CD4-positive, CD25-positive, alpha-beta regulatory T cell (primary cell): ENCODE results near the gene PTPRE. TPM values are rescaled to one million over a fixed set of nuclear protein-coding genes. Genes with fewer than 3 reads are reported as not detected.

ENCODE experiments used
- ATAC-seq, 2 donors: fragments of 150-1000 bp; cut with Tn5 transposase; one replicate each; pipeline ENCODE4 v1.10.0; 2021; ENCODE audit warnings: low read depth in 2 of 2, moderate number of reproducible peaks in 2 of 2, moderate library complexity in 1 of 2
- DNase-seq, 3 donors: peaks; one replicate each; pipeline versions ENCODE4 v3.0.0 to v3.0.0-alpha.2; 2012 to 2022; ENCODE audit warnings: mixed read lengths in 1 of 3
- H3K27ac ChIP-seq: one replicate; pipeline ENCODE4 v1.7.0; 2013; ENCODE audit warnings: mild to moderate bottlenecking, low read length; ENCODE audit not compliant: insufficient read depth, poor library complexity, severe bottlenecking
- H3K27me3 ChIP-seq: one replicate; pipeline ENCODE4 v1.7.0; 2013; ENCODE audit warnings: low read length; ENCODE audit not compliant: control insufficient read depth, insufficient read depth
- H3K36me3 ChIP-seq: one replicate; pipeline ENCODE4 v1.7.0; 2013; ENCODE audit warnings: mild to moderate bottlenecking, low read length, moderate library complexity; ENCODE audit not compliant: control insufficient read depth, insufficient read depth
- H3K4me1 ChIP-seq: 2 replicates; pipeline ENCODE4 v1.7.0; 2013; ENCODE audit warnings: mild to moderate bottlenecking, low read length; ENCODE audit not compliant: insufficient read depth, control insufficient read depth, poor library complexity, severe bottlenecking
- H3K4me3 ChIP-seq: one replicate; pipeline ENCODE4 v1.7.0; 2013; ENCODE audit warnings: low read depth, mild to moderate bottlenecking, low read length, moderate library complexity
- H3K9me3 ChIP-seq, 2 experiments: 1 replicate in 1 of 2; 2 replicates in 1 of 2; pipeline ENCODE4 v1.7.0; 2013; ENCODE audit warnings: low read length in 2 of 2, mild to moderate bottlenecking in 1 of 2, moderate library complexity in 1 of 2; ENCODE audit not compliant: control insufficient read depth in 2 of 2
- H3K27ac Mint-ChIP-seq, 3 donors: one replicate each; pipeline ENCODE4 v1.8.0; 2020 to 2022; ENCODE audit warnings: mild to moderate bottlenecking in 3 of 3, mixed read lengths in 3 of 3, moderate library complexity in 2 of 3
- H3K27me3 Mint-ChIP-seq: one replicate; pipeline ENCODE4 v1.8.0; 2022; ENCODE audit warnings: mild to moderate bottlenecking, mixed read lengths
- H3K36me3 Mint-ChIP-seq: one replicate; pipeline ENCODE4 v1.8.0; 2020; ENCODE audit warnings: mixed read lengths
- H3K4me1 Mint-ChIP-seq, 4 donors: one replicate each; pipeline ENCODE4 v1.8.0; 2020 to 2022; ENCODE audit warnings: mixed read lengths in 4 of 4, mild to moderate bottlenecking in 1 of 4
- H3K4me3 Mint-ChIP-seq, 4 donors: one replicate each; pipeline ENCODE4 v1.8.0; 2020 to 2022; ENCODE audit warnings: mild to moderate bottlenecking in 4 of 4, mixed read lengths in 4 of 4, moderate library complexity in 3 of 4
- H3K9me3 Mint-ChIP-seq, 7 donors: one replicate each; pipeline ENCODE4 v1.8.0; 2020 to 2022; ENCODE audit warnings: mixed read lengths in 7 of 7, mild to moderate bottlenecking in 3 of 7, moderate library complexity in 2 of 7
- polyA plus RNA-seq, 4 donors: library from polyadenylated mRNA; unstranded; fragments of 300-500 nt; fragmentation: Illumina TruSeq; gene quantifications; one replicate each; pipeline ENCODE4 v1.2.3, GENCODE V29; 2021
- total RNA-seq: library from RNA; stranded (reverse); gene quantifications from one replicate; pipeline ENCODE4 v1.2.3, GENCODE V29; 2022

The PTPRE gene
- total and polyA plus RNA-seq, 5 donors from 2014 or later = 10.0 to 63.9 (median 13.7) TPM

GRCh38 chr10:127951861-127952574 lies 45.1 kb downstream of the PTPRE start:
- Mint-ChIP-seq H3K36me3 (no peaks in the 10 kb centered on the region), H3K4me3 (no peak overlapping the region), H3K4me1 (no peaks in the 10 kb centered on the region), H3K27me3 (peaks cover 17% of the 10 kb centered on the region), H3K27ac (no peak overlapping the region), H3K9me3 (peaks cover 0 to 4% (median 0%) of the 10 kb centered on the region in 7 donors)
- no peak overlapping the region for H3K27ac ChIP-seq
- DNase-seq (no peak), ATAC-seq (no peak)
- no peaks in the 10 kb centered on the region for H3K27me3 ChIP-seq
- H3K36me3 ChIP-seq = no peaks in the 10 kb centered on the region
- H3K9me3 ChIP-seq = no peaks in the 10 kb centered on the region
- no peaks in the 10 kb centered on the region for H3K4me1 ChIP-seq
- no peak overlapping the region for H3K4me3 ChIP-seq

DNA sequence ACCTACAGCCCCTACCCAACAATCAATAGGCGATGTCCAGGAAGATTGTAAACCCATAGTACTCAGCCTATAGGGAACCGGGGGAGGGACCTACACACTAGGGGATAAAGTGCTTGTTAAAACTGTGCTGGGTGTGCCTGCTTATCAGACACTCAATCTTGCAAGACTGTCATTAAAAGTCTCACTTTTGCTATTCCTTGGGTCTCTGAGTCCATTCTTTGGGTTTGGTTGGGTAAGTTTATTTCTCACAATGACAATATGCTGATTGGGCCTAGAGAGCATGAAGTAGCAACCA lies 45.6 kb downstream of the PTPRE start:
- DNase-seq (peak in 1 of 3 donors; percentile 2), ATAC-seq (no peak)
- Mint-ChIP-seq H3K4me3 (no peak overlapping the region), H3K9me3 (peaks cover 0 to 4% (median 0%) of the 10 kb centered on the region in 7 donors), H3K36me3 (no peaks in the 10 kb centered on the region), H3K27ac (no peak overlapping the region), H3K4me1 (no peaks in the 10 kb centered on the region), H3K27me3 (peaks cover 22% of the 10 kb centered on the region)
- no peak overlapping the region for H3K4me3 ChIP-seq
- H3K27me3 ChIP-seq = no peaks in the 10 kb centered on the region
- H3K36me3 ChIP-seq = no peaks in the 10 kb centered on the region
- H3K9me3 ChIP-seq = no peaks in the 10 kb centered on the region
- no peak overlapping the region for H3K27ac ChIP-seq
- H3K4me1 ChIP-seq = no peaks in the 10 kb centered on the region

GRCh38 chr10:127952918-127953317 lies 46.0 kb downstream of the PTPRE start:
- no peaks in the 10 kb centered on the region for H3K27me3 ChIP-seq
- ATAC-seq (no peak), DNase-seq (no peak)
- no peak overlapping the region for H3K4me3 ChIP-seq
- Mint-ChIP-seq H3K9me3 (peaks cover 0 to 4% (median 0%) of the 10 kb centered on the region in 7 donors), H3K4me1 (no peaks in the 10 kb centered on the region), H3K4me3 (no peak overlapping the region), H3K27ac (no peak overlapping the region), H3K27me3 (peaks cover 26% of the 10 kb centered on the region), H3K36me3 (no peaks in the 10 kb centered on the region)
- no peaks in the 10 kb centered on the region for H3K4me1 ChIP-seq
- no peaks in the 10 kb centered on the region for H3K36me3 ChIP-seq
- no peaks in the 10 kb centered on the region for H3K9me3 ChIP-seq
- no peak overlapping the region for H3K27ac ChIP-seq

- Histone ChIP-seq H3K4me1 (no peaks in the 10 kb centered on the region), H3K27me3 (no peaks in the 10 kb centered on the region), H3K27ac (no peak overlapping the region), H3K36me3 (no peaks in the 10 kb centered on the region), H3K4me3 (no peak overlapping the region), H3K9me3 (no peaks in the 10 kb centered on the region)
- peaks cover 26% of the 10 kb centered on the region for H3K27me3 Mint-ChIP-seq
- no peak overlapping the region for H3K27ac Mint-ChIP-seq
- no peaks in the 10 kb centered on the region for H3K36me3 Mint-ChIP-seq
- no peaks in the 10 kb centered on the region for H3K4me1 Mint-ChIP-seq
- no peak overlapping the region for H3K4me3 Mint-ChIP-seq
- DNase-seq (no peak), ATAC-seq (no peak)
- peaks cover 0 to 4% (median 0%) of the 10 kb centered on the region in 7 donors for H3K9me3 Mint-ChIP-seq
Measured at GRCh38 chr10:127953876-127954275, 47.0 kb downstream of the PTPRE start.

DNA sequence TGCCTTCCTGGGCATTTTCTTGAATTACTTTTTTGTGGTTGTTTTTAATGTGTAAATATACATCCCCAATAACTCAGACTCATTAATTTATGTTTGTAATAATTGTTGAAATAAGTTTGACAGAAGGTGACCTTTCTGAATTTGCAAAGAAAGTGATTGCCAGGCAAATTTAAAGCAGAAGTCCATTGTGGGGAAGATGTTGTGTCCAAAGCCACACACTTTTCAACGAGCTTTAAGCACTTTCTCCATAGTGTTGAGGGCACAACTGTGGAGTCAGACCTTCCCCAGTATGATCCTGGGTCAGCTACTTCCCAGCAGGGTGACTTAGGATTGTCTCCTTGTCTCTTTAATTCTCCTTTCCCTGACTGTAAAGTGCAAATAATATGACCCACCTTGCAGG lies 52.5 kb downstream of the PTPRE start:
- Histone ChIP-seq H3K27me3 (peaks cover 1% of the 10 kb centered on the region), H3K27ac (no peak overlapping the region), H3K4me3 (no peak overlapping the region), H3K4me1 (no peaks in the 10 kb centered on the region), H3K36me3 (no peaks in the 10 kb centered on the region), H3K9me3 (no peaks in the 10 kb centered on the region)
- no peak for ATAC-seq
- H3K4me1 Mint-ChIP-seq = peaks cover 0 to 2% (median 0%) of the 10 kb centered on the region in 4 donors
- peaks cover 0 to 4% (median 0%) of the 10 kb centered on the region in 7 donors for H3K9me3 Mint-ChIP-seq
- H3K36me3 Mint-ChIP-seq = no peaks in the 10 kb centered on the region
- H3K27me3 Mint-ChIP-seq = peaks cover 39% of the 10 kb centered on the region
- H3K27ac Mint-ChIP-seq = no peak overlapping the region
- no peak overlapping the region for H3K4me3 Mint-ChIP-seq
- DNase-seq = no peak

DNA sequence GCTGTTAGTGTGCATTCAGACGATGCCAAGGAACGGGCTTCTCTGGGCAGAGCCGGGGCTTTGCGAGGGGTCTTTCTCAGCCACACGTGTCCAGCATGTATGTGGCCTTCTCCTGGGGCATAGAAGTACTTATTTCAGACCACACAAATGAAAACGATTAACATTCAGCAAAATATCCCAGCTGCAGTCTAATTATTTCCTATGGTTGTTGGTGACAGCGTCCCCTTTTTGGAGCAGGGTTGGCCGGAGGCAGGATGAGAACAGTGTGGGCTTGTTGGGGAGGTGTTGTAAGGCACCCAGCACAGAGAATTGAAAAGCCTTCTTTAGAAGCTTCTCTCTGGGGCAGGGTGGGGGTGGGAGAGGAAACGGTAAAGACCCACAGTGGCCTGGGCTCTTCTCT lies 54.2 kb downstream of the PTPRE start:
- Mint-ChIP-seq H3K4me3 (no peak overlapping the region), H3K27me3 (peaks cover 30% of the 10 kb centered on the region), H3K36me3 (no peaks in the 10 kb centered on the region), H3K9me3 (peaks cover 0 to 4% (median 0%) of the 10 kb centered on the region in 7 donors), H3K4me1 (peaks cover 0 to 6% (median 0%) of the 10 kb centered on the region in 4 donors), H3K27ac (peak overlapping the region in 1 of 3 donors; percentile 33)
- no peak for ATAC-seq
- no peaks in the 10 kb centered on the region for H3K9me3 ChIP-seq
- no peak for DNase-seq
- no peaks in the 10 kb centered on the region for H3K4me1 ChIP-seq
- no peak overlapping the region for H3K4me3 ChIP-seq
- H3K27ac ChIP-seq = no peak overlapping the region
- peaks cover 1% of the 10 kb centered on the region for H3K27me3 ChIP-seq
- no peaks in the 10 kb centered on the region for H3K36me3 ChIP-seq

DNA sequence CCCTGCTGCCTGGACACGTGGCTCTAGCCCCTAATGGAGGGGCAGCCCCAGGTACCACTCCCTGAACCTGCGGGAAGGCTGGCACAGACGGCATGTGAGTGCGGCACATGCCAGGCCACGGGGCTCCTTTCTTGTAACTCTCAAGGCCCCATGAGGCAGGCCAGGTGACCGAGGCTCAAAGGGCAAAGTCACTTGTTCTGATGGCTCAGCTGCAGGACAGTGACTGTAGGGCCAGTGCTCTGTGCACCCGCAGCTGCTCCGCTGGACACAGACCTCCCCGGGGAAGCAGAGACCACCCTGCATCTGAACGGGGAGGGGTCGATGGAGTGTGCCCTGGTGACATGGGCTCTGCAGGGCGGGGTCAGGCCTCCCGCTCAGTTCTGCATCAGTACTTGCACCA lies 55.3 kb downstream of the PTPRE start:
- Mint-ChIP-seq H3K4me3 (no peak overlapping the region), H3K4me1 (peaks cover 0 to 6% (median 0%) of the 10 kb centered on the region in 4 donors), H3K27me3 (peaks cover 24% of the 10 kb centered on the region), H3K9me3 (peaks cover 0 to 2% (median 0%) of the 10 kb centered on the region in 7 donors), H3K36me3 (no peaks in the 10 kb centered on the region), H3K27ac (no peak overlapping the region)
- no peaks in the 10 kb centered on the region for H3K9me3 ChIP-seq
- H3K4me3 ChIP-seq = no peak overlapping the region
- DNase-seq = no peak
- no peak overlapping the region for H3K27ac ChIP-seq
- no peaks in the 10 kb centered on the region for H3K36me3 ChIP-seq
- no peaks in the 10 kb centered on the region for H3K4me1 ChIP-seq
- ATAC-seq = no peak
- peaks cover 1% of the 10 kb centered on the region for H3K27me3 ChIP-seq

DNA sequence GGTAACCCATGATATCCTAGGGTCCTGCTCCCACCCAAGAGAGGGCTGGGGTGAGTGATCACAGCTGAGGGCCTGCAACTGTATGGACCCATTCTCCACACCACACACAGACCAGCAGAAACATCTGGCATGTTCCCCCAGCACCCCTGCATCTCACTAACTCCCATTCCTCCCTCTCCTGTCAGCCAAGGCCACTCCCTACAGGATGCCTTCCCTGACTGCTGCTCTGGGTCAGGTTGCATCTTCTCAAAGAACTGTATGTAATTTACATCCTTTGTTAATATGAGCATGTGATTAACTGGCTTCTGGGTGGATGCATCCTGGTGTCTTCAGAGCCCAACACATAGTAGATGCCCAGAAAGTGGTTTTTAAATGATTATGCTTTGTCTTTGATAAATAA lies 56.2 kb downstream of the PTPRE start:
- Histone ChIP-seq H3K4me3 (no peak overlapping the region), H3K36me3 (no peaks in the 10 kb centered on the region), H3K4me1 (no peaks in the 10 kb centered on the region), H3K9me3 (no peaks in the 10 kb centered on the region), H3K27ac (no peak overlapping the region), H3K27me3 (peaks cover 1% of the 10 kb centered on the region)
- Mint-ChIP-seq H3K4me1 (peaks cover 0 to 6% (median 0%) of the 10 kb centered on the region in 4 donors), H3K4me3 (peak overlapping the region in 1 of 4 donors; percentile 55), H3K27me3 (peaks cover 17% of the 10 kb centered on the region), H3K9me3 (no peaks in the 10 kb centered on the region), H3K36me3 (no peaks in the 10 kb centered on the region), H3K27ac (peak overlapping the region in 1 of 3 donors; percentile 89)
- DNase-seq = no peak
- ATAC-seq = no peak
